GM12873 (cell line): ENCODE results near the gene CD52.

Experiments
- TF ChIP-seq, protein P1 (sequence below): IDR thresholded peaks from 2 replicates; pipeline ENCODE4 v1.5.1; 2012; ENCODE audit warnings: low read depth, mild to moderate bottlenecking, moderate library complexity, low read length, control low read depth; ENCODE audit not compliant: insufficient read depth; ENCODE audit errors: missing control alignments

The CD52 gene

GRCh38 chr1:26291939-26292338 lies 25.8 kb upstream of the CD52 start:
- TF ChIP-seq, protein P1, sequence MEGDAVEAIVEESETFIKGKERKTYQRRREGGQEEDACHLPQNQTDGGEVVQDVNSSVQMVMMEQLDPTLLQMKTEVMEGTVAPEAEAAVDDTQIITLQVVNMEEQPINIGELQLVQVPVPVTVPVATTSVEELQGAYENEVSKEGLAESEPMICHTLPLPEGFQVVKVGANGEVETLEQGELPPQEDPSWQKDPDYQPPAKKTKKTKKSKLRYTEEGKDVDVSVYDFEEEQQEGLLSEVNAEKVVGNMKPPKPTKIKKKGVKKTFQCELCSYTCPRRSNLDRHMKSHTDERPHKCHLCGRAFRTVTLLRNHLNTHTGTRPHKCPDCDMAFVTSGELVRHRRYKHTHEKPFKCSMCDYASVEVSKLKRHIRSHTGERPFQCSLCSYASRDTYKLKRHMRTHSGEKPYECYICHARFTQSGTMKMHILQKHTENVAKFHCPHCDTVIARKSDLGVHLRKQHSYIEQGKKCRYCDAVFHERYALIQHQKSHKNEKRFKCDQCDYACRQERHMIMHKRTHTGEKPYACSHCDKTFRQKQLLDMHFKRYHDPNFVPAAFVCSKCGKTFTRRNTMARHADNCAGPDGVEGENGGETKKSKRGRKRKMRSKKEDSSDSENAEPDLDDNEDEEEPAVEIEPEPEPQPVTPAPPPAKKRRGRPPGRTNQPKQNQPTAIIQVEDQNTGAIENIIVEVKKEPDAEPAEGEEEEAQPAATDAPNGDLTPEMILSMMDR = no peak

GRCh38 chr1:26293911-26294463 lies 23.8 kb upstream of the CD52 start:
- TF ChIP-seq, protein P1 = no peak

GRCh38 chr1:26295194-26296138 lies 22.3 kb upstream of the CD52 start:
- TF ChIP-seq, protein P1 = no peak

DNA sequence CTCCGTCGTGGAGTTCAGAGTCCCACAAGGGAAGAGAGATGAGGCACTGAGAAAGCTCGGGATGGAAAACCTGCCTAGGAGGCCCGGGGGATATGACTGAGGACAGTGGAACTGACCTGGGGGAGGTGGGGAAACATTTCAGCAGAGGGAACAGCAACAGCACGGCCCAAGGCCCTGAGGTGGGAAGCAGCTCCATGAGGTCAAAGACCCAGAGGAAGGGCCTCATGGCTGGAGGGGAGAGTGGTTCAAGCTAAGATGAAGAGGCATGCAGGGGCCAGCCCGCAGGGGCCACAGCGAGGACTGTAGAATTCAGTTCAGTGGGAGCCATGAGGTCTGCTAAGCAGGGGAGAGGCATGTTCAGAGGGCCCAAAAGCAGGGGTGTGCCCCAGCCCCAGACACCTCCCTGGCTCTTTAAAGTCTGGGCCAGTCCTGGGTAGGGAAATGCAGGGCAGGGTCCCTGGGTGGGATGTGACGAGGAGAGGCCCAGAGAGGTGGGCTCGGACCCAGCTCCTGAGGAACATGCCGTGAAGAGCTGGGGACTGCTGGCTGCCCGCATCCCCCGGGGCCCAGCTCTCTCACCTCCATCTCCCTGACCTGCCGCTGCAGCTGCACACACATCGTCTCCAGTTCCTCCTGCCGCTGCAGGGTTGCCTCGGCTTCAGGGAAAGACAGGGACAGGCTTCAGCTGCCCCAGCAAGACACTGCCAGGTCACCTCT lies 21.3 kb upstream of the CD52 start:
- TF ChIP-seq, protein P1 = no peak

DNA sequence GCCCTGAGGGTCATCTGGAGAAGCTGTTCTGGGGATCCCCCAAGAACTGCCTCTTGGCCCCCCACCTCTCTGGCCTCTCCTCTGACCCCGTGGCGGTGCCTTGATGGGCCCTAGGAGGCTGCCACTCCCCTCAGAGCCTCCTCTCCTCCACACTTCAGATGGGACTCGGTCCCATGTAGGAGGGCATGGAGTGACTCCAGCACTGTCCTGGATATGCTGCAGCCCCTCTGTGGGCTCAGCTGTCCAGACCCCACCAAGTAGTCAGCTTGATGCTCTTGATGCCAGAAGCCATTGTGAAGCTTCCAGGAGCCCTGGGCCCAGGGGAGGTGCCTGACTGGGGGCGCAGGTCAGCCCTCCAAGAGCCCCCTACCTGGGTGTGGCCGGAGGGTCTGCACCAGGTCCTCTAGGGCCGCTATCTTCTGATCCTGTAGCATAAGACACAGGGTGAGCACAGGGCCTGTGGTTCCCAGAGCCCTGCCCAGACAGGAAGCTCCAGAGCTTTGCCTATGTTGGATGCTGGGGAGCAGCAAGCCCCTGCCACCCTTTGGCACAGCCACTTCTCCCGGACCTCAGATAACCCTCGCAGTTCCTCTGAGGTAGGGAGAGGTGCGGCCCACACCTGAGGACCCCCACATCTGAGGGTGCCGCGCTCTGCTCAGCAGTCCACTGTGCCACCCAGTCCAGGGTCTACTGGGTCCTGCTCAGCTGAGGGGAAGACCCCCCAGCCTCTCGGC lies 20.5 kb upstream of the CD52 start:
- TF ChIP-seq, protein P1 = no peak

GRCh38 chr1:26297791-26298124 lies 20.0 kb upstream of the CD52 start:
- TF ChIP-seq, protein P1 = no peak
